Activated CD8-positive, alpha-beta memory T cell treated with anti-CD3 and anti-CD28 coated beads, Interleukin-2, amount 50 U/mL, for 1 hour (primary cell): ENCODE results near the gene GPAM.
"Not testable (repeated sequence)": the region's sequence is repeated elsewhere in the genome, so short reads cannot be mapped to it uniquely, and the experiment has no call there.

ENCODE experiments used
- DNase-seq: peaks from one replicate; pipeline ENCODE4 v3.0.0-alpha.2; 2020; ENCODE audit errors: extremely low read depth

GPAM gene

GRCh38 chr10:112215342-112215774 is 31.8 kb upstream of the GPAM start:
- no peak for DNase-seq

GRCh38 chr10:112214298-112214926 is 30.8 kb upstream of the GPAM start:
- no peak for DNase-seq

GRCh38 chr10:112213836-112214235 is 30.3 kb upstream of the GPAM start:
- no peak for DNase-seq

- no peak for DNase-seq
Measured at GRCh38 chr10:112213098-112213823, 29.7 kb upstream of the GPAM start.

- DNase-seq, result no peak
Measured at GRCh38 chr10:112210666-112211065, 27.1 kb upstream of the GPAM start.

- no peak for DNase-seq
Measured at GRCh38 chr10:112209684-112210131, 26.1 kb upstream of the GPAM start.

GRCh38 chr10:112208997-112209396 is 25.4 kb upstream of the GPAM start:
- DNase-seq, result no peak

- DNase-seq, result no peak
Measured at GRCh38 chr10:112208292-112208691, 24.7 kb upstream of the GPAM start.

- no peak for DNase-seq
Measured at GRCh38 chr10:112203328-112204076, 19.9 kb upstream of the GPAM start.

- no peak for DNase-seq
Measured at GRCh38 chr10:112202561-112203241, 19.1 kb upstream of the GPAM start.

GRCh38 chr10:112202076-112202475 is 18.5 kb upstream of the GPAM start:
- no peak for DNase-seq

GRCh38 chr10:112201334-112201733 is 17.8 kb upstream of the GPAM start:
- no peak for DNase-seq

- not testable (repeated sequence) for DNase-seq
Measured at GRCh38 chr10:112200259-112200658, 16.7 kb upstream of the GPAM start.

- DNase-seq, result not testable (repeated sequence)
Measured at GRCh38 chr10:112197662-112198061, 14.1 kb upstream of the GPAM start.

- no peak for DNase-seq
Measured at GRCh38 chr10:112195224-112195623, 11.7 kb upstream of the GPAM start.

- DNase-seq, result no peak
Measured at GRCh38 chr10:112191791-112192190, 8.2 kb upstream of the GPAM start.

- DNase-seq, result no peak
Measured at GRCh38 chr10:112191041-112191590, 7.6 kb upstream of the GPAM start.

- no peak for DNase-seq
Measured at GRCh38 chr10:112189465-112189864, 5.9 kb upstream of the GPAM start.

GRCh38 chr10:112187527-112187926 is 4.0 kb upstream of the GPAM start:
- no peak for DNase-seq

- no peak for DNase-seq
Measured at GRCh38 chr10:112185959-112186358, 2.4 kb upstream of the GPAM start.

GRCh38 chr10:112184379-112184778 is 814 bp upstream of the GPAM start:
- no peak for DNase-seq

GRCh38 chr10:112184052-112184371 is 447 bp upstream of the GPAM start:
- DNase-seq, result no peak
